HG03378 (cell line): ENCODE data around the gene FGF12.
A peak's percentile ranks its signal among the peaks of the same experiment; 100 is the strongest.

Source experiments
- ATAC-seq: cut with Tn5 transposase; IDR thresholded peaks from one replicate; pipeline ENCODE4 v1.9.1; 2021; ENCODE audit warnings: mild to moderate bottlenecking, moderate library complexity; ENCODE audit not compliant: unreplicated experiment

The FGF12 gene

DNA sequence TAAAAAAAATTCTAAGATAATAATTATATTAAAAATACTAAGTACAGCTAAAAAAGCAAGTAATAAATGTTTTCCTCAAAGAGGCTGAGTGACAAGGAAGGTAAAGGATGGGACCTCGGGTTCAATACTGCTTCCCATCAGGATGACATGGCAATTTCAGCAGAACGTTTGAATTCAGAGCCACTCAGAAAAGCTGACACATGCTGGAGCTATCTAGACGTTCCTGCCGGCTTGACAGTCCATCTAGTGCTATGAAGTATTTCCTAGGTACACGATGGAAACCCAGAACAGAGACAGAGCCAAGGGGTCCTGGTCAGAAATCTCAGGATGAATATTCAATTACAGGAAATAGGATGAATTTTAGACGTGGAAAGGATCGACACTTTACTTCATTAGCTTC lies 361.8 kb downstream of the FGF12 start:
- ATAC-seq: no peak

- no peak for ATAC-seq
These were observed 363.0 kb downstream of the FGF12 start for GRCh38 chr3:192364316-192364715.

GRCh38 chr3:192354687-192355086 lies 372.7 kb downstream of the FGF12 start:
- no peak for ATAC-seq

DNA sequence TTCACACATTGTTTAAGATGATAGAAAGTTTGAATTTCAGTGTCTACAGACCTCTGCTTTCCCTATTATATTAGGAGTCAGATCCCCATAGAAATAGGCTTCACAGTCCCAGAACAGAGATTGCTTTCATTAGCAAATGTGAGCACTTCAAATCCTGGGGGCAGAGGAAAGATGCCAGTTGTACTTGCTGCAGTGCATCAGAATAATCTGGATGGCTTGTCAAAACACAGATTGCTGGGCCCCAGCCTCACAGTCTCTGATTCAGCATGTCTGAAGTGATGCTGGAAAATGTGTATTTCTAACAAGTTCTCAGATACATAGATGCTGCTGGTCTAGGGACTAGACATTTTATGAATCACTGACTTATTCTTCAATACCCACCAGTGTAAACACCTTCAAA lies 375.2 kb downstream of the FGF12 start:
- no peak for ATAC-seq

GRCh38 chr3:192351441-192351840 lies 375.9 kb downstream of the FGF12 start:
- ATAC-seq: no peak

GRCh38 chr3:192340031-192340430 lies 387.3 kb downstream of the FGF12 start:
- ATAC-seq: no peak

GRCh38 chr3:192339214-192339613 lies 388.1 kb downstream of the FGF12 start:
- no peak for ATAC-seq

GRCh38 chr3:192336286-192336685 lies 391.1 kb downstream of the FGF12 start:
- no peak for ATAC-seq

GRCh38 chr3:192332386-192333291 lies 394.7 kb downstream of the FGF12 start:
- ATAC-seq: no peak

DNA sequence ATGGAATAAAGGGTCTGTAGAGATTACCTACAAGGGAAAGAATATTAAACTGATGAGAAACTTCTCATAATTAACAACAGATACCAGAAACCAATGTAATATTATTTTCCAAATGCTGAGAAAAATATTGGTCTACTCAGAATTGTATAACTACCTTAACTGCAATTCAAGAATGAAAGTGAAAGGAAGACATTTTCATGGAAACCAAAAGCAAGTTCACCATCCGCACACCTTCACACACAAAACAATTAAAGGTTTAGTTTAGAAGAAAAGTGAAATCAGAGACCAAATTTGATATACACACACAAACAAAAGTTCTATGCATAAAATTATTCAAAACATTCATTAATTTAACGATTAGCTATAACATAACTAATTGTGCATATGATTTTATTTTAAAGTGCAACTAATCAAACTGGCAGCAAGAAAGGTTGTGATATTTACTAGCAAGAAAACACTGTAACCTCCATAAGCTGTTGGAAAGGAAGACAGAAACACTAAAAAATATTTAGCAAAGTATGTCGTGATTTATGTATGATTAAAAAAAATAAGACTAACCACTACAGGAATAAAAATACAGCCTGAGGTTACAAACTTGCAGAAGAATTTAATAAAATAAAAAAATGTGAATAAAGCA lies 395.5 kb downstream of the FGF12 start:
- ATAC-seq: peak; percentile 59

DNA sequence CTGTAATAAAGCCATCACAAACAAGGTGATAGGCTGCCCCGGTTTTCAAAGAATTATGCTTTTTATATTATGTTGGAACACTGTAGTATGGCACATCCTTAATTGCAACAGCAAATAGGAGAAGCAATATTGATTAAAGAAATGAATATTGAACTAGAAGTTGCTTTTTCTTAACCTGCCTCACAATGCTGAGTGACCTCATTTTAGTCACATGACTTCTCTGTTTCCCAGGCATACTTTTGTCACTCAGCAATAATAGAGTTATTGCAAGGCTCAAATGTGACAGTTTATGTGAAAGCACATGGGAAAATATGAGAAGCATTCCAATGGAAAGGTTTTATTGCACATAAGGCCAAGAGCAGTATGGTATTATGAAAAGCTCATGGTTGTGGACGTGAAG lies 400.7 kb downstream of the FGF12 start:
- no peak for ATAC-seq

GRCh38 chr3:192317564-192317963 lies 409.8 kb downstream of the FGF12 start:
- ATAC-seq: no peak

DNA sequence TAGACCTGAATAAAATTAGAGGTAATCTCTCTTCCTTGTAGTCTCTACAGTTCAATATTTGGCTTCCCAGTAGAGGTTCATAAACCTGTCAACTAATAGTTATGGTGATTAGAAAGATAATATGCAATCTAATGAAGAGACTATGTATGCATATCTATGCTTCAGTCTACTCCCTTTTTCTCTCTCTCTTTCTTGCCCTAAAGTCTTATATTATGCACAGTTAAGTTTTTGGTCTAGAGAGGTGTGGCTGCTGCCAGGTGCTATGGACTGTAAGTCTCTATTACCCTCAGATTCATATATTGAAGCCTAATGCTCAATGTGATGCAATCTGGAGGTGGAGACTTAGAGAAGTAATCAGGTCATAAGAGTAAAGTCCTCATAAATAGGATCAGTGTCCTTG lies 413.7 kb downstream of the FGF12 start:
- ATAC-seq: no peak

DNA sequence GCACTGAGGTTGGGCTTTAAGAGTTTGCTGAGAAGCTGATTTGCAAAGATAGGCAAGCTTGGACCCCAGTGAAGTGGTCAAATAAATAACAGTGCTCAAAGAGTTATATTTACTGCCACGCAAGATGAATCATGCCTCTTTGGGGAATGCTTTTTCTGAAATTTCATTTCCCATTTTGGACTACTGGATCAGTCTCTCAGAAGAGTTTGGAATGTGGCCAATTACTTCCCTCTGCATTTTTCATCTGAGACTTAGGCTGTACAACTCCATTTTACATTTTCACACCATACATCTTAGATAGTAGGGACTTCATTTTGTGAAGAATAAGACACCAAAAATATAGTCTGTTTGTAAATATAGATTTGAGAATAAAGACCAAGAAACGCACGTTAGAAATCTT lies 419.7 kb downstream of the FGF12 start:
- no peak for ATAC-seq

DNA sequence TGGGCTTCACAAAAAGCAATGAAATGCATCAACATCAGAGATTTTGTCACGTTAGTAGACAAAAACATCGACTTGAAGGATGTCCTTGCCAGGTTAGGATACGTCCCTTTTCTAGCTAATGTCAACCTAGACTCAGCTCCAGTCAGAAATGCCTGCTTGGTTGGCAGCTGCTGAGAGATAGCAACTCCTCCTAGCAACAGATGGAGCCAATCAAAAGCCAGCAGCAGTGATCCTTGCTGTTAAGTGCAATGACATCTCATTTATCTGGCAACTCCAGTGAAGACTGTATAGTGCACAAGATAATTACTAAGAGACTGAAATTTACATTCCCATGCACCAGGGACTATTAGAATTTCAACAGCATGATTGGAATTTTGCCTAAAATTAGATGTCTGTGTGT lies 424.1 kb downstream of the FGF12 start:
- ATAC-seq: no peak

DNA sequence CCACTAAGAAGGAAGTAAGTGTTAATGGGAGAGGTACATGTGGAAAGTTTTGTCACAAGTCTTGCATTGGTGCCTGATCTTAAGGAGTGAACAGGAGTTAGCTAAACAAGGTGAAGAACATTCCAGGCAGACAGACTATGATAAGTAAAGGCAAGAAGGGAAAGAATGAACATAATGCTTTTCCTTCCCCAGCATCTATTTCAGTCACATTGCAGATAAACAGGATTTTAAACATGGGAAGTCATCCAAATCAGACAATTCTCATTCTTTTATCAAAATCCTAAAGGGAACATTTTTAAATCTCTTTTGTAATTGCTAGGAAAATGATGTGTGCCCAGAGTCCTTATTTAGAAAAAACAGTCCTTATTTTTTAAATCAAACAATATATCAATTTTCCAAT lies 424.6 kb downstream of the FGF12 start:
- no peak for ATAC-seq

DNA sequence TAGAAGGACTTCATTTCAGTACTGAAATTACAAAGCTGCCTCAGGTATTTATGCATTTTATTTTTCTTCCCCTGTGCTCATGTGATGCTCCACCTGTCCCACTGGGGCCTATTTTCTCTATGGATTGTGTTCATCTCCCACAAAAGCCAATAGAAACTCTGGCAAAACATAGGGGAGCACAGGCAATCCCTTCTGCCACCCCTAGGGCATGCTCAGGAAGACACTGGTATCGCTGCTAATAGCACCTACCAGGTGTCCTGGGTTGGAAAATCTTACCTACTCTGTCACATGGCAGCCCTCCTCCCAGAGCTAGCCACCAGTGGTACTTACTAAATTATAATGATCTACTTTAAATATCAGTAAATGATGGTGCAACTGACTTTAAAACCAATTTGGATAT lies 427.4 kb downstream of the FGF12 start:
- no peak for ATAC-seq

DNA sequence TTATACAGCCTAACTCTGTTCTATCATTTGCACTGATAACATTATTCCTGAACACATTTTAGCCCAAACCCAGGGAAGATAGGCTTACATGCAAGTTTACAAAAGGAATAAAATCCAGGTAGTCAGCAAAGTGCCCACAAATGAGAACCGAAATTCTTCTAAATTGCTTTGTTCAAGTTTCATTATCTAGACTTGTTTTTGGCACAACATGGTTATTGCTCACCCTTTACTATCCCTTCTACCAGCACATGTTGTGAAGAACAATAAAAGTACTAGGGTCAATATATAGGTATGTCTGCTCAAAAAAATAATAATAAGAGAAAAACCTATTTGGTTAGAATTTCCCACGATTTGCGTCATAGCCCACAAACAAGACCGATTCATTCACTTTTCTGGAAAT lies 430.5 kb downstream of the FGF12 start:
- ATAC-seq: no peak

GRCh38 chr3:192284443-192285072 lies 442.8 kb downstream of the FGF12 start:
- no peak for ATAC-seq

- ATAC-seq: no peak
These were observed 446.0 kb downstream of the FGF12 start for GRCh38 chr3:192281207-192281880.

GRCh38 chr3:192279664-192280063 lies 447.7 kb downstream of the FGF12 start:
- ATAC-seq: no peak
